Right lung (tissue), 5 donors: ENCODE results near the gene CCDC91. TPM values are rescaled to one million over a fixed set of nuclear protein-coding genes. Genes with fewer than 3 reads are reported as not detected.
A peak's percentile ranks its signal among the peaks of the same experiment; 100 is the strongest.

Experiments
- DNase-seq, 2 donors: peaks; one replicate each; pipeline ENCODE4 v3.0.0-alpha.2; 2013
- polyA plus RNA-seq, 5 donors: library from polyadenylated mRNA; unstranded; fragments of 120-200 nt; gene quantifications; one replicate each; pipeline versions ENCODE4 v1.2.1 to v1.2.3, GENCODE V29; 2013; ENCODE audit warnings: inconsistent platforms in 1 of 5, low replicate concordance in 1 of 5; ENCODE audit not compliant: insufficient read length in 5 of 5, insufficient read depth in 1 of 5

Gene CCDC91
- polyA plus RNA-seq, 5 donors: 21.9 to 30.2 (median 28.8) TPM

DNA sequence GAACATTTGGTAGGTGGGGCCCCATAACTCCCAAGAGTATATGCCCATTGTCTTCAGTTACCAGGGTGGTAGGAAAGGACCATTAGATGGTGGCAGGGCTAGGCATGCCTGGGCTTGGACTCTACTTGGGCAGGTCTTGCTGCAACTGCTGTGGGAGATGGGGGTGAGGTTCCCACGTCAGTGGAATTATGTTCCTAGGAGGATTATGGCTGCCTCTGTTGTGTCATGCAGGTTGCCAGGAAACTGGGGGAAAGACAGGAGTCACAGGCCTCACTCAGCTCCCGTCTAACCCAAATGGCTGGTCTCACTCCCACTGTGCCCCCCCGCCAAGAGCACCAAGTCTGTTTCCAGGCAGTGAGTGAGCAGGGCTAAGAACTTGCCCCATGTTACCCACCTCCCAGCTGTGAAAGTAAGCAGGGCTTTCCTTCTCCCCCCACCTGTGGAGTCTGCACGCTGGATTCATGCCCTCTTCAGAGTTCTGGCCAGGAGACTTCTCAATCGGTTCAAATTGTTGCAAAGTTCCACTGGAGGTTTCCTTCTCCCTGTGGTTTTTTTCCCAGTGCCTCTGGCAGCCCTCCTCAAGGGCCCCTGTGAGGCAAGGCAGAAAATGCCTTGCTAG is 337.5 kb downstream of the CCDC91 start:
- no peak for DNase-seq

DNA sequence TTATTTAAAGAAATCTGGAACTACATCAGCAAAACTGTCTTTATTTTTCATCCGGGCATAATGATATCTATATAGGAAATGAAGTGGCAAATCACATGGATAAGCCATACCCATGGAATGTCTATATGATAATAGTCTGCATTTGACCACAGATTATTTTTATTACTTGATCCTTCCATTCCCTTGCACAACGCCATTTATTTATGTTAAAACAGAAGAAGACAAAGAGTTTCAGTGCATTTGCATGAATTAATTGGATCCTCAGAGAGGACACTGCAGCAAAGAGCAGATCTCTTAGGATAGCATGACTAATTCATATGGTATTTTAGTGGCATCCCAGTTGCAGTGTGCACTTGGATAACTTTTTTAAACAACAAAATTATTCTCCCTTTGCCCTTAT is 345.0 kb downstream of the CCDC91 start:
- no peak for DNase-seq

DNA sequence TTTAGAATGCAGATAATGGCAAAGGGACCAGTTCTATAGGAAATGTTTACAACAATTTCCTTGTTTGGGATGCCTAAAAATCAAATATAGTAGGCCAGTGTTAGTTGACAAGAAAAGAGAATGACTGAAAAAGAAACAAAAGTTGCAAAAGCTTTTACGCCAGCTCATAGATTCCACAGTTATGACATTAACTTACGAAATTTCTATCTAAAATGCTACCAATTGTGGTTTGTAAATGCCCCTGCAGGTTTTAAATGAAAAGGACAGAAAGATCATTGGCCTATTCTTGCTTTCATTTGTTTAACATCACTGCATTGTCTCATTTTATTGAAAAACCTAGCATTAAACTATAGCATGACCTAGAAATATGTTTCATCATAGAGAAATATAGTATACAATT is 345.8 kb downstream of the CCDC91 start:
- no peak for DNase-seq

DNA sequence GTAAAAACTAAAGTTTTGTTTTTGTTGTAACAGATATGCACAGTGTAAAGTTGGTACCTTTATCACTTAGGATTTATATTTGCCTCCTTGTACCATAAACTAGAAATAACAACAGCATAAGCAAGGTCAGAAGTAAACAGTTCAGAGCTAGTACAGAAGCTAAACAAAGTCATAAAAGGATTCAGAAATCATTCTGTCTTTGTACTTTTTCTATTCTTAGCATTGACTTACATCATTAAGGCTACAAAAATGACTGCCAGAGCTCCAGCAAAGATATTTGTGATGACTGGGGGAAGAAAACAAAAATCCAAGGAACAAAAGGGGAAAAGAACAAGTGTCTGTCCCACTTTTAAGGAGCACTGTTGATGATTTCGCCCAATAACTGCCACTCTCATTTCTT is 347.2 kb downstream of the CCDC91 start:
- no peak for DNase-seq

DNA sequence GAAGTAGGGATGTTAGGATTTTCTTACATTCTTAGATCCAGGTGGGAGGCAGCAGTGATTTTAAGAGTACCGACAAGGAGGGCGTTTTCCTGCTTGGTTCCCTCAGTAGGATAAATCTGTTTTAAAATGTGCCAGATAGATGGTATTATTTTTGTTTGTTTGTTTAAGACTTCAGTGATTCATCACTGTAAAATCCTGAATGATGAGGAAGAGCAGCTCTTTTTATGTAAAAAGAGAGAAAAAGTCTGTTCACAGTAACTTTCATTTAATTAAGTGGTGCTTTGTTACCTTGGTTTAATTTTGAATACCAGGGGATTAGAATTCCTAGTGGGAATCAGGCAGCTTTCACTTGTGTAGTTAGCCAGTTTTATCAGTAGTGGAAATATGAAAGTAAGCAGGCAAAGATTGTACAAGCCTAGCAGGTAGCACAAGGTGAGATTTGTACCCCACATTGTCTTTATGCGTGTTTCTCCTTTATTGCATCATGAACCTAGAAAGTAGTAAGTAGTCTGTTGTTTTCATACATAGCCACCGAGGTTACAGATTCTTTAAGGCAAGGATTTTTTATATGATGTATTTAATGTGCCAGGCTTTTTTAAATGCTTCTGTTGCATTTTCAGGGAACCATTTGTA is 349.6 kb downstream of the CCDC91 start:
- DNase-seq: no peak

DNA sequence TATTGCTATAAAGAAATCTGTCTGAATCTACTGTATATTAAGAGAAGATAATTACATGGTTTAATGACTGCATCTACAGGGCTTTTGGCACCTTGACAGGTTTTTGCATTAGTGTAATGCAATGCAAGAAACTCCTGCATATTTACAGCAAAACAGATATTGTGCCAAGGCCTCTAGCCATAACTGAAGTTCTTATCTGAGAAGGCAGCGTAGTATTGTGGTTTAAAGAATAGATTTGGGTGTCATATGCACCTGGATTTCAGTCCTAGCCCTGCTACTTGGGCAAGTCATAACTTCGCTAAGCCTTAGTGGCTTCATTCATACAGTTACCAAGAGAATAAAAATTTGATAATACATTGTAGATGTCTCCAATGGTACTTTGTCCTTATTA is 350.1 kb downstream of the CCDC91 start:
- no peak for DNase-seq

DNA sequence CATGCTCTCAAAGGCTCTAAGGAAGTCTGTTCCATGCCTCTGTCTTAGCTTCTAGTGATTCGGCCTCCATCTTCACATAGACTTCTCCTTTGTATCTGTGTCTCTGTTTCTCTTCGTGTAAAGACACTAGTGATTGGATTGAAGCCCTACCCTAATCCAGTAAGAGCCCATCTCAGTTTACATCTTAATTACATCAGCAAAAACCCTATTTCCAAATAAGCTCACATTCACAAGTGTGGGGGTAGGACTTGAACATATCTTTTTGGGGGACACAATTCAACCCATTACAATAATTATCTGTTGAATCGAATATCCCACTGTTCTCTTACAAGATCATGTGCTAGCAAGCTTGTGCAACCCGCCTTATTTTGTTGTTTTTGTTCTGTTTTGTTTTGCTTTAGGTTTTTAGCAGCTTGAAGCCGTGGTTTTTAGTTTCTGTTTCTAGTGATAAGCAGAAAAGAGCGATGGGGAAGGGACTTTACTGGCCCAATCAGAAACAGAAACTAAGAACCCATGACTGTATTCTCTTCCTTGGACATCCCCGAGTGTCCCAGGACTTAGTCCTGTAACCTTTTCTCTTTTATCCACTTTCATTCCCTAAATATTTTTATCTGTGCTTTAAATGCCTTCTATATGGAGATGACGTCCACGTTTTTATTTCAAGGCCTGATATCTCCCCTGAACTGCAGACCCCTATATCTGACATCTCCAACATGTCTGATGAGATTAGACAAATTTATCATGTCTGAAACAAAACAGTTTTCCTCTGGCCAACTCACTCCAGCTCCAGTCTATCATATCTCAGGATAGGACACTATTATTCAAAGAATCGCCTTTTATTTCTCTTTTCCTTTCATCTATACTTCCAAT is 353.0 kb downstream of the CCDC91 start:
- DNase-seq: no peak

DNA sequence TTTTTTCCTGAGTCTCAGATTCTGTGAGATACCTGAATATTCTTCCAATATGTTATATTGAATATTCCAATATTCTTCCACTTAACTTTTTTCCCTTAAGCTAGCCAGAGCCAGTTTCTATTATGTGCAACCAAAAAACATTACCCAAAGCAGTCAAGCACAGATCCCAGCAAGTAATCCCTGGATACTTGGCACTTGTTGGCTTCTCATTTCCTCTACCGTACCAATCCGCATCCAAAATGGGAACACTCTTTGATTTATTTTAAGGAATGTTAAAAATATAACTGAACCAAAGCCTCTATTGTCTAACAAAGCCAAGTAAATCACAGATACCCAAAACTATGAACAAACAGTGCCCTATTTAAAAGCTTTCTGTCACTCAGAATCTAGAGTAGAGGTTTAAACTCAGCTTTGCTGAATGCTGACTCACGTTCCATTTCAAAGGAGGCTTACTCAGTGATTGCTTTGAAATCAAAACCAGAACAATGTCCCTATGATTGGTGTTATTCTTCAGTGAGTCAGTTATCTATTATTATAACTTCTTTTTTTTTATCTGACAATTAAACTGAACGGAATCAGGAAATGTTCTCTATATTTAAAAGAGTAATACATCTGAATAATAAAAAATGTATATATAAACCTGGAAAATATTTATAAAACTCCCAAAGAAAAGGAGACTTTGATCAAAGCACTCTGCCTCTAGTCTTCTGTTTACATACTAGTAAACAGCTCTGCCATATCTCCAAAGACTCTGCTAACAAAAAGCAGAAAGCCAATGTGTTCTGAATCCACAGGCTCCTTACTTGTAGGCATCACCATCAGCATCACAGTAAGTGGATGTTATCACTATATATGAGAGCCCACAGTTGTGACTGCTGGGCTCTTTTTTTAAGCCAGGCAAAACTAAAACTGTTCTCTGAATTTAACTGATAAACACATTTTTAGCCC is 360.8 kb downstream of the CCDC91 start:
- no peak for DNase-seq

DNA sequence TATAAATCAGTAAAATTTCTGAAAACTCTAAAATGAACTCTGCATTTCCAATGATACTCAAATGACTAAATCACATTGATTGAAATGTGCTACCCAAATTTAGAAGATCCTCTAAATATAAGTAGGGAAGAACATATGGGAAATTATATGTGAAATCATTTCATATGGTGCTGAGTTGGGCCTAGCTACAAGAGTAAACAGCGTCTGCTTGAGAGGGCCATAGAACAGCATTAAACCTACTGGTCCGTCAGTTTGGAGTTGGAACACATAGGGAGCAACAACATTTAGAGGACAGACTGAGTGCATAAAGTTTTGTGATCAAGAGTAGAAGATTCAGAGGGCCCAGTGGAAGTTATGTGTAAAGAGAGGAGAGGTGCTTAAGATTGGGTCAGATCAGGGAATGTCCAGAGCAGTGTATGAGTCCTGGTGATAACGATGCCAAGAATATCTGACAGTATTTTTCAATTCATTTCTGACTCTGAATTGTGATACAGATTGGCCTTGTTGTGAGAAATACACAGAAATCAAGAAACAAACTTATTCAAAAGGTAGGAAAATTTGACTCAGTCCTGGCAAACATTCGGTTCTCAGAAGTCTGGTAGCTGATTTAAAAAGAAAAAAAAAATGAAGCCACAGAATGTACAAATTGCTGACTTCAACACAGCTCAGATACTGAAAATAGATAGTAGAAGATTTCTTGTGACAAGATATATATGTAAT is 362.2 kb downstream of the CCDC91 start:
- DNase-seq: no peak

DNA sequence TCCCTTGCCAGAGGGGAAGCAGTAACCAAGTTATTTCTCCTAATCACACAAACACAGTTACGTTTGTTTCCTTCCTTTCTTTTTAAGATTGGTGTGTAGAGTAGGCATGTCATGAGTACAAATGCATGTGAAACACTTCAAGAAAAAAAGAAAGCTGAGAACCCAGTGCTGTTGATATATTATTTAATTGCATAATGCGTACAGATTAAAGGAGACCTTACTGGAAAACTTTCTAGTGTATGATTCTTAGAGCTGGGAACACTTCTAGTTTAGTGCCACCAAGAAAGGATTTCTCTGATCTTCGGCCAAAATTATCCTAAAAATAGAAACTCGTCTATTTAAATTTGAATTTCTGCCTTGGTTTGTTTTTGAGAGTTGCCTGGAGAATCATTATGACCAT is 365.5 kb downstream of the CCDC91 start:
- peak; percentile 50 to 52 for DNase-seq

DNA sequence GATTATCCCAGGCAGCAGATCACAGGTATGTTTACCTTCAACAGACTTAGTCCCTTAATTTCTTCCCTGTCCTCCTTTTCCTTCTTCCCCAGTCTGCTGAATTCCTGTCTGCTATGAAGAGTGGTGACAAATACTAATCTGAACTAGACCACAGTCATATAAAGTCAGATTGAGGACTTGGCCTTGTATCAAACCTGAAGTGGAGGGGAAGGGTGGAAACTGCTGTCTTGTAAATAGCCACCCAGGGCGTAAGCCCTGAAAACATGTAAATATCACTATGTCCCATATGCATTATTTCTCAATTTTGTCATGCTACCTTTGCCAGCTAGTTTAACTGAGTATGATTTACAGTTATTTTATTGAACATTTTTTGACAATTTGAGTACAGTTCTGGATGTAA is 368.0 kb downstream of the CCDC91 start:
- no peak for DNase-seq

DNA sequence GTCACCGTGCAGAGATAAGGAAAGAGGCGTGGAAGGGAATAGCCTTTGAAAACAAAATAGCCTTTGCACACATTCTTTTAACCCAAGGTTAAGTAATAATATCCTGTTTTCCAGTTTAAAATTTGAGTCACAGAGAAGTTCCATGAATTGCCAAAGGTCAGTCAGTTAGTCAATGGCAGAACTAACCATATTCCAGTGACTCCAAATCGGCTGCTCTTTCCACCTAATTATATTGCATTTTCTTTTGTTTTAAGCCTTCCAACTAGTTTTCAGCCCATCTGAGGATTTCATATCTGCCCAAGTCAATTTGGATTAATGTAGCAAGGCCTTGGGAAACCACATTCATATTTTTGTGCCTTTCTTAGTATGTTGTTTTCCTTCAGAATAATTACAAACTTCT is 373.0 kb downstream of the CCDC91 start:
- no peak for DNase-seq

DNA sequence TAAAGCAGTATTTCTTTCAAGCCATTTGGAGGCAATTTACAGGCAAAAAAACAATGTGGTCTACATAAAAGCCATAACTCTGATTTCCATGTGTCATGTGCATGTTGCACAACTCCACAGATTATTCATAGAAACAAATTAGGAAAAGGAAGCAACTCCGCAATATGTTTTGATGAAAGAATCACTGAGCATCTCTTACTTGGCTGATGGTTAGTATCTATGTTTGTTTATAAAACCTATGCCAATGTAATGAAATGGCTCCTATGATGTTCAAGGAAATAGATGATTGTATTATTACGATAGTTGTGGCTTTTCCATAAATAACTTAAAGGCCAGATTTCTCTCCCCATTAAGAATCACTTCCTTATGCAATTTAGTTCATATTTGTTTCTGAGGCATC is 373.7 kb downstream of the CCDC91 start:
- peak; percentile 30 to 48 for DNase-seq

DNA sequence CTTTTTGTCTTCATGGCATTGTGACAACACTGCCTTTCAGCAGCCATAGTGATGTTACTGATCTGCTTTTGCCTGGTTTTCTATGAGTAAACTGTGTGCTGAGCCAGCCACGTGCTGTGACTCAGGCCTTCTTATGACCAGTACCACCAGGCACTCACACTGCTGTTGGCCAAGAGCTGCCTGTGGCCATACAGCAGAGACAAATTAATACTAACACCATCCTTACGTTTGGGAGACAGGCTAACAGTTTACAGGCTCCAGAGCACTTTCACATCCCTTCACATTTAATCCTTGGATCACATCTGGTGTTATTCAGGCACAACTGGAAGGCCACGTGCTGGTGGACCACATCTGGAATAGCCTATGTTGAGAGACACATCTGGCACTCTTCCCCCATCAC is 377.9 kb downstream of the CCDC91 start:
- no peak for DNase-seq

DNA sequence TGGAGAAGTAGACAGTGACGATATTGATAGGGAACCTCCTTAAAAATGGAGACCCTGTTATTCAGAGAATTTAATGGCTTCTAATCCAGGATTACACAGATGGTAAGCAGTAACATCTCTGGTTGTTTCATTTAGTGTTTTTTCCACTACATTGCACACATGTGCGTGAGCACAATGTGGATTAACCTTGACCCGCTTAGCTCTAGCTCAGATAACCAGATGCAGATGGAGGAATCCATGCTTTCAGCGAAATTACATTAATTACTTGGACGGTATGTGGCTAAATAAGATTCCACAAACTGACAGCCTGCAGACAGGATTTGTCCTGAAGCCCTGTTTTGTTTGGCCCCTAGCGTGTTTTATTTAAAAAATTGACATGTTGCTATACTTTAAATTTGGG is 378.4 kb downstream of the CCDC91 start:
- no peak for DNase-seq

DNA sequence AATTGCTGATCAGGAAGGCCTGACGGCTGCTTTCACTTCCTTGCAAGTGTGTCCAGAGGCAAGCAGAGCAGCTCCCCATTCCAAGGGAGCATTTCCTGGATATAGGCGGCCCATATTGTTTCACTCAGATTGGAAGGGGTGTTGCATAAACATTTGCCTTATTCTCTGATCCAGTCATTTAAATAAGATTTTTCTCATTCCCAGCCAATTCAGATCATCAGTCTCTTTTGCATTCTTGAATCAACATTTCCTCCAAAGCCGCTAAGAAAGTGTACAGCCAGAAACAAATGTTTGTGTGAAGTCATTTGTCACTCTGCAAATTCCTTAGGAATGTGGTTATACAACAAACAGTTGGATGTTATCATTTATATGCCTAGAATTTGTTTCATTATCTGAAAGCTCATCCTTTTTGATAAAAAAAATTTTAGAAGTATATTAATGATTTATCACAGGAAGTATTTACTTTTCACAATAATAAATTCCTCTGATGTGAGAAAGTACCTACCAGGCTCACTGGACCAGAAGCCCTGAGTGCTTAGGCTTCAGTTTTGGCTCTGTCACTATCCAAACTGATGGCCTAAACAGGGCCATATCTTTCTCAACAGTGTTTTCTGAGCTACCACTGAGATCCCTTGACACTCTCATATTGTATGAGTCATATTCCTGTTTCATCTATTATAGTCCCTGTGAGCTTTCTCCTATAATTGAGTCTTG is 379.6 kb downstream of the CCDC91 start:
- peak; percentile 78 to 85 for DNase-seq

DNA sequence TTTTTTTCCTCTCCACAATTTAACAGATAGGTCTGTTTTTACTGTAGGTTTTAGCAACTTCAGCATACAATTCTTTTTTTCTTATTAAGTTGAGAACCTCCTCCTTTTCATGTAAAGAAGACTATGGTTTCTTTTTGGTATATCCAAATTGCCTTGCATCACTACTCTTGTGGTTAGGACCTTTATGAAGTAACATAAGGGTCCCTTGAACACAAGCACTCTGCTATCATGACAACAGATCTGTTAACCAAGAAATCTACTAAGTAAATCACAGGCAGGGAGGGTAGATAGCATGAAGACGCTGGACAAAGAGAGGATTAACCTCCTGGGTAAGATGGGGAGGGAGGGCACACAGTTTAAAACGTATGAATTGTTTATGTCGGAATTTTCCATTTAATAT is 380.6 kb downstream of the CCDC91 start:
- no peak for DNase-seq

DNA sequence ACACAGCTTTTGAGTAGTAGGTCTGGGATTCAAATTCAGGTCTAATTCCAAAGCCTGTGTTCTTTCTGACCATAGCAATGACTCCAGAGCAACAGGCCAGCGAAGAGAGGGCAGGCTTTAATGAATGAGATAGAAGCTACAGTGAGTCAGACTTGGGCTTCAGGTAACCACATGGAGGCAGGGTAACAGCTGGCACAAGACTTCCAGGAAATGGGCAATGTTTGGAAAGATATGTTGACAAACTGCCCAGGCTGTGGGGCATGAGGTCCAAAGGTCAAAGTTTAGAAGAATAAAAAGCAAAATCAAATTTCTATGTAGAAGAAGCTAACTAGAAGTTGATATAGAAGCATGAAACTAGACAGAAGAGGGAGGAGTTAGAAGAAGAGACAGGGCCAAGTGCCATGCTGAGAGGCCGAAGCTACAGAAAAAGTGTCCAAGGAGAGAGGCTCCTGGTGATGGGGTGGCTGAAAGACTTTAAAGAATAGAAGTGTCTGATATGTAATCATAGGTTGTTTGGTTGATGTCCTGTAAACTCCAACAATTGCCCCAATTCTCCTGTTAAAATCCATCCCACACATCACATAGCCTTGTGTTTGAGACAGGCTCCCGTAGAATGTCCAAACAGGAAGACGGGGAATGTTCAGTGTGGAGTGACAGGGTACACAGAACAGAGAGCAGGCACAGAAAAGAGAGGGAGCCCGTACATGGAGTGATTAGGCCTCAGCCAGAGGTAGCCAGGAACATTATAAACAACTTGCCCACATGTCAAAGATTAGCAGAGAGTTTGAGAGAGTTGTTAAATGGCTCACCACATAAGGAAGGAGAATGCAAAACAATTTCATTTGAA is 384.7 kb downstream of the CCDC91 start:
- no peak for DNase-seq

DNA sequence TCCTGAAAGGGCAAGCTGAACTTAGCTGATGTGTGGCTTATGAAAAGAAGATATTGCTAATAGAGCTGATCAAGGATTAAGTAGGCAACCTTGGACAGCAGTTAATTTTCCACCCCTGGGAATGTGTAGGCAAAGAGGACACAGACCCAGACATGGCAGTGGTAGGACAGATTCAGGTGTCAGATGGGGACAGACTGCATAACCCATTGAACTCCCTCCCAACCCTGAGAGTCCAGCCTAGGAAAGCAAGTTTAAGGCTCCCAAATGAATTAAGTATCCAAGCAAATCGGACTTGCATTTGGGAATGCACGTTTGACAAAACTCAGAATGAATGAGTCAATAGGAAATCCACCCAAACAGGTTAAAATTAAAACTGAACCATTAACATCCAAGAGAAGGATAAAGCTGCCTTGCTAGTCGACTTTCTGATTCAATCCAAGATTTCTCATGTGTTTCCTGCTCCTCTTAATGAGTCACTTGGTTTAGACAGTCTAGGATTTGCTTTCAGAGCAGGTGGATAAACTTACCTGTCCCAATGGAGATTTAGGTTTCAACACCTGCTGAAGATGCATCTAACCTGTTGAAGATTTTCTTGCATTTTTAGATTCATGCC is 385.4 kb downstream of the CCDC91 start:
- DNase-seq: no peak
